GM06990 (cell line): ENCODE data around the gene ENDOD1.

Experiments
- DNase-seq: peaks from one replicate; pipeline ENCODE4 v3.0.0-alpha.2; 2011; ENCODE audit not compliant: insufficient read length; ENCODE audit errors: extremely low read depth
- H3K27me3 ChIP-seq: replicated peaks from 2 replicates; pipeline ENCODE4 v1.6.0; 2011; ENCODE audit warnings: low read length; ENCODE audit not compliant: control insufficient read depth, insufficient read depth
- H3K36me3 ChIP-seq: 2 replicates; pipeline ENCODE4 v1.5.1; 2011; ENCODE audit warnings: low read length; ENCODE audit not compliant: control insufficient read depth, insufficient read depth
- H3K4me3 ChIP-seq: replicated peaks from 2 replicates; pipeline ENCODE4 v1.5.1; 2011; ENCODE audit warnings: low read depth, mild to moderate bottlenecking, control low read depth, low read length
- CTCF ChIP-seq: IDR thresholded peaks from 2 replicates; pipeline ENCODE4 v1.5.1; 2011; ENCODE audit warnings: low read length, control low read depth, mild to moderate bottlenecking, inconsistent platforms; ENCODE audit not compliant: insufficient read depth, poor library complexity, severe bottlenecking

Gene ENDOD1

GRCh38 chr11:95059046-95059445, 30.6 kb upstream of the ENDOD1 start:
- DNase-seq = no peak
- TF ChIP-seq CTCF = no peak
- no peak overlapping the region for H3K4me3 ChIP-seq
- no peaks in the 10 kb centered on the region for H3K27me3 ChIP-seq
- H3K36me3 ChIP-seq = no peaks in the 10 kb centered on the region

- TF ChIP-seq CTCF = no peak
- Histone ChIP-seq H3K4me3 (no peak overlapping the region), H3K27me3 (no peaks in the 10 kb centered on the region), H3K36me3 (no peaks in the 10 kb centered on the region)
- DNase-seq = no peak
Observed at GRCh38 chr11:95065336-95065735, 24.3 kb upstream of the ENDOD1 start.

- Histone ChIP-seq H3K36me3 (no peaks in the 10 kb centered on the region), H3K4me3 (peak within 1 kb of the TSS; percentile 94), H3K27me3 (no peaks in the 10 kb centered on the region)
- no peak for TF ChIP-seq CTCF
- DNase-seq = no peak
Observed at GRCh38 chr11:95066716-95067038, 23.0 kb upstream of the ENDOD1 start, which contains the start of gene SRSF8. SRSF8 (plus strand) TSS chr11:95066919; CDS start chr11:95067227, 308 bp downstream.

- Histone ChIP-seq H3K4me3 (peak overlapping the region; percentile 94), H3K36me3 (no peaks in the 10 kb centered on the region), H3K27me3 (no peaks in the 10 kb centered on the region)
- peak; percentile 86 for DNase-seq
- peak; percentile 52 for TF ChIP-seq CTCF
Observed at GRCh38 chr11:95067039-95067840, 22.4 kb upstream of the ENDOD1 start.

GRCh38 chr11:95067841-95068219, 21.8 kb upstream of the ENDOD1 start:
- no peak for TF ChIP-seq CTCF
- peak; percentile 76 for DNase-seq
- H3K4me3 ChIP-seq = peak overlapping the region; percentile 94
- H3K27me3 ChIP-seq = no peaks in the 10 kb centered on the region
- H3K36me3 ChIP-seq = no peaks in the 10 kb centered on the region
